GM12864 (cell line): ENCODE measurements around the gene NFKBIB.
"Not testable (repeated sequence)": the region's sequence is repeated elsewhere in the genome, so short reads cannot be mapped to it uniquely, and the experiment has no call there.

Experiments used
- DNase-seq: peaks from one replicate; pipeline ENCODE4 v3.0.0-alpha.2; 2011; ENCODE audit warnings: low read depth
- H3K4me3 ChIP-seq: 2 replicates; pipeline ENCODE4 v1.5.1; 2011; ENCODE audit warnings: mild to moderate bottlenecking, low read depth, low read length, control low read depth
- CTCF ChIP-seq: IDR thresholded peaks from 2 replicates; pipeline ENCODE4 v1.5.1; 2011; ENCODE audit warnings: low read depth, mild to moderate bottlenecking, moderate library complexity, low read length, control low read depth, inconsistent platforms; ENCODE audit errors: missing control alignments

Gene NFKBIB

GRCh38 chr19:38878575-38879399, 21.0 kb upstream of the NFKBIB start:
- TF ChIP-seq CTCF: no peak
- no peak for DNase-seq
- peak overlapping the region; percentile 83 for H3K4me3 ChIP-seq

GRCh38 chr19:38879400-38879751, 20.4 kb upstream of the NFKBIB start:
- DNase-seq: no peak
- no peak overlapping the region for H3K4me3 ChIP-seq
- TF ChIP-seq CTCF: no peak

- DNase-seq: no peak
- no peak overlapping the region for H3K4me3 ChIP-seq
- no peak for TF ChIP-seq CTCF
Measured at GRCh38 chr19:38880076-38880881, 19.5 kb upstream of the NFKBIB start.

GRCh38 chr19:38880882-38881609, 18.7 kb upstream of the NFKBIB start:
- DNase-seq: no peak
- TF ChIP-seq CTCF: no peak
- no peak overlapping the region for H3K4me3 ChIP-seq

GRCh38 chr19:38883286-38883685, 16.5 kb upstream of the NFKBIB start:
- H3K4me3 ChIP-seq: no peak overlapping the region
- no peak for DNase-seq
- no peak for TF ChIP-seq CTCF

GRCh38 chr19:38884691-38885090, 15.1 kb upstream of the NFKBIB start:
- H3K4me3 ChIP-seq, DNase-seq: not testable (repeated sequence)

- H3K4me3 ChIP-seq: no peak overlapping the region
- no peak for DNase-seq
- no peak for TF ChIP-seq CTCF
Measured at GRCh38 chr19:38888876-38889275, 10.9 kb upstream of the NFKBIB start.
